GM19463 (cell line): ENCODE data around the gene RPS6KA2.

Experiments
- ATAC-seq: cut with Tn5 transposase; IDR thresholded peaks from one replicate; pipeline ENCODE4 v1.9.1; 2021; ENCODE audit warnings: mild to moderate bottlenecking, moderate library complexity; ENCODE audit not compliant: unreplicated experiment

RPS6KA2 gene

DNA sequence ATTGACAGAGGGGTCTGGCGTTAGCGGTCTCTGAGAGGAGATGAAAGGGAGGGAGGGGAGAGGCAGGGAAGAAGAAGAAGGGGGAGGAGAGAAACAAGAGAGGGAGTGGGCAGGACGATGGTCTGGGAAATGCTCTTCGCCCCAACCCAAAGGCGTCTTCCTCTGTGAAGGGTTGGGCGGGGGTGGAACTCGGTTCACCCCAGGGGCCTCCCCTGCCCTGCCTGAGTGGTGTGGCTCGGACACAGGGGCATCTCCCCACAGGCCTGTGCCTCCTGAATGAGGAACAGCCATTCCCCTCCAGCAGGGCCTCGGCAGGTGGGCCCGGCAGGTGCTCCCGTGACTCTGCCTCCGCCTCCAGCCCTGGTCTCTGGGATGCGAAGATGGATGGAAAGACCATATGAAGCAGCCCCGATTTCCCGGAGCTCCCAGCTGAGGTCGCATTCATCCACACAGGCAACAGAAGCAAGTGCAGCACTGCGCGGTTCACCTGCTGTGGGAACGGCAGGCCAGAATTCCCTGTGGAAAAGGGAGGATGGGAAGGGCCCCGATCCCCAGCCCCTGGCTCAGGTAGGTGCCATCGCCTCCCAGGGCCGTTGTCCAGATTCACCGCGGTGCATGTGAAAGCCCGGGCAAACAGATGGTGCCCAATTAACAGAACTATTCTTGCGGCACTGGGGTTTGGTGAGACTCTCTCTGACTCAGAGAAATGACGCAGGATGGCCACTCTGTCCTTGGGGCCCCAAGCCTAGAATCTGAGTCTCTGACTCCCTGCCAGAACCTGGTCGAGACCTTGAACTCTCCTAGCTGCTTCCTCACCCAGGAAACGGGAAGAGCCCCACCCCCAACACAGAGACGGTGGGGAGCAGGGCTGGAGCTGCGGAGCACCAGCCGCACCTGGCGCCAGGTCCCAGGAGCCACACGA, 29.4 kb upstream of the RPS6KA2 start:
- ATAC-seq: no peak

DNA sequence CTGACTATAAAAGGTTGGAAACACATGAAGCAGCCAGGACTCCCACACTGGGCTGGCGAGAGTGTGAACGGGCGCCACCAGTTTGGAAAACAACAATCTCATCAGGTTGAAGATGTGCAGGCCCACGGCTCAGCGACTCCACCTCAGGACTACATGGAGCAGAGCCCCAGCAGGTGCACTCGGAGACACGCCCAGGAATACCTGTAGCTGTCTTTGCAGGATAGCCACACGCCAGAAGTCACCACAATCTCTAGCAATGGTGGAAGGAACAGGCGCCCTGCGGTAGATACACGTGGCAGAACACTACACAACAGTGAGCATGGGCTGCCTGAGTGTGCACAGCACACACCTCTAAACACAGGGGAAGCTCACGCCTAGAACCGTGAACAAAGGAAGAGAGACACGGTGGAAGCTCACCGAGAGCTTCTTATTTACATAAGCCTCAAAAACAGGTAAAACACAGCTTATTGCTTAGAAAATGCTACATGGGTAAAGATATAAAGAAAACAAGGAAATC, 28.7 kb upstream of the RPS6KA2 start:
- no peak for ATAC-seq

DNA sequence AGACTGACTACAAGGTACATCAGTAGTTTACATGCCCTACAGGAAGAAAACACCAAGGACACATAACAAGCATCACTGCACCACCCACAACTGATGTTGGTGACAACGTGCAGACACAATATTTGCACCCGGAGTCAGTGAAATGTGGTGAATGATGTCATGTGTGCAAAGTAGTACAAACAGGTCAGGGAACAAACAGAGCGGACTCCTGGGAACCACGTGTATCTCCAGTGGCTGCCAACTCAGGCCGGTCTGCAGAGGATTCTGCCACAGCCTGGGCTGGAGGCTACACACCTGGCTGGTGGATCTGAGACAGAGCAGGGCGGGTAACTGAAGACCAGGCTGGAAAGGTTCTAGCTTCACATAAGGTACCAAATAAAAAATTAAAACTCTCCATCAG, 28.2 kb upstream of the RPS6KA2 start:
- ATAC-seq: no peak

DNA sequence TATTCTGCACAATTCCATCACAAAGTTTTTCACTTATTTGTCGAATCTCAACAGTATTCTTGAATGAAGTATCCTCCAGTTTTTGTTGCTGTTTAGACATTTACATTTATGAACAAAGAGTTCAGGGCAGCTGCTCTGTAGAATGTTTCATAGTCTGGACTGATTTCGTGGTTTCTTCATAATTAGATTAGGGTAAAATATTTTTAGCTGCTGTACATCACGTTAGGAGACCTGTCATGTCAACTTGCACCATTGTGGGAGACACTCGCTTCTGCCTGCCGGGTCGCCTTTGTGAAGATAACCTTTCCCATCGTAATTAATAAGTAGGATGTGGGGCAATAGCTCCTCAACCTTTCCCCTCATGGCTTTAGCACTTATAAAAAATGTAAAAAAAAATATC, 27.5 kb upstream of the RPS6KA2 start:
- ATAC-seq: no peak

DNA sequence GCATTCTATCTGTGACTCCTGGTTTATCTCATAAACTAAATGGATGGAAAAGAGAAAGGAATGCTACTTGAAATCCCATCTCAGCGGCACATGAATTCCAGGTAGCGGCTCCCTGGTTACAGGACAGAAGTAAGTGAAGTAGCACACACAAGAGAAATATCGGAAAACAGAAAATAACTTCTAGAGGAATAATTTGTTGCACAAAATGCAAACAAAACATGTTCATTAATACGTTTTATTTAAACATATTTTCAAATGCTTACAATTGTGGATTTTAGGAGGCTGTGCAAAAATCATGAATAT, 26.5 kb upstream of the RPS6KA2 start:
- ATAC-seq: no peak

DNA sequence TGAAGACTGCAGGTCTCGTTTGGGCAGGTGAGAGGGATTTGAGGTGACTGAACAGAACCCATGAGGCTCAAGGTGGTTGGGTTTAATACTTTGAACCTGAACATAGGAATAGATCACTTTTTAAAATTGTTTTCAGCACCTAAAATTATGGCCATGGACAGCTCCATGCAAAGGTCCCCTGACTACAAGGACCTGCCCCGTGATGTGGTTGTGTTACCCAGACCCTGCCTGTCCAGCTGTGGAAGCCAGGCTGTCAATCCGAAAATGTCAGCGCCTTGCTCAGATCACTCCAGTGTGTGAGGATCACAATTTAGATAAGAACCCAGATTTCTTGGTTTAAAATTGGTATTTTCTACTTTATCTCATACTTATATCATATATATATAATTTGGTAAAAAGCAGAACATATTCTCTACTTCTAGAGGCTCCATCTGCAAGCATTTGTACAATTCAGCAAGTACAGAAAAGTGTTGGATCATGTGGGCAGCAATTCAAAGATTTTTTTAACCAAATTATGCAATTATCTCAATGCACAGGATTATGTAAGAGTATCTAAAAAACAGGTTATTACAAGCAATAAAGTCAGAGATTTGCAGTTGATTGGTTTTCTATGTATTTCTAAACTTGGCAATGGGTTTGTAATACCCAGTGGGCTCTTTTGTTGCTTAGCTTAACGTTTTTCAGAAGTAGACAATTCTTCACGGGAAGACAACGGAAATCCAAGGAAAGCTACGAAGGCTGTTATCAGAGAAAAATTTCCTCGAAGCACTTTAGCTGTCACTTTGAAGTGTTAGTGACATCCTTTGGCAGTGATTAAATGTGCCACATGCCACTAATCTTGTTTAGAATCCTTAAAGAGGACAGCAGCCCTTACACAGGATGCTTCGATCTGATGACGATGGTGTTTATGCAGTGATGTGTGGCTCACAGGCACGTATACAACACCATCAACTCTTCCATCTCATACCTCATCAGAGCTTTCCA, 24.1 kb upstream of the RPS6KA2 start:
- no peak for ATAC-seq

DNA sequence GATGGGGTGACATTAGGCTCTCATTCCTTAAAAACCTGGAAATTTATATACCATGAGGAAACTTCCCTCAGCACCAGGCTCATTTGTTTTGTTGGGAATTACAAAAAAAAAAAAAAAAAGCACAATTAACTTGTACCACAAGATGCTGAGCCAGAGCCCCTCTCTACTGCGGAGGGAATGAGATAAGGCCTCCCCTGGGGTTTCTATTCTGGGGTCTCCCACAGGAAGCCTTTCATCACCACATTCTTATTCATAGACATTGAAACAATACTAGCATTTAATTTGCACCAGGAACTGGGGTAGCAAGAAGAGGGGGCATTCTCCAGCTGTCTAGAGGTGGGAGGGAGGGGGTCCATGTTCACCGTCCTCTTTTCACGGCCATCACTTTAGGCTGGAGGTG, 23.0 kb upstream of the RPS6KA2 start:
- no peak for ATAC-seq

DNA sequence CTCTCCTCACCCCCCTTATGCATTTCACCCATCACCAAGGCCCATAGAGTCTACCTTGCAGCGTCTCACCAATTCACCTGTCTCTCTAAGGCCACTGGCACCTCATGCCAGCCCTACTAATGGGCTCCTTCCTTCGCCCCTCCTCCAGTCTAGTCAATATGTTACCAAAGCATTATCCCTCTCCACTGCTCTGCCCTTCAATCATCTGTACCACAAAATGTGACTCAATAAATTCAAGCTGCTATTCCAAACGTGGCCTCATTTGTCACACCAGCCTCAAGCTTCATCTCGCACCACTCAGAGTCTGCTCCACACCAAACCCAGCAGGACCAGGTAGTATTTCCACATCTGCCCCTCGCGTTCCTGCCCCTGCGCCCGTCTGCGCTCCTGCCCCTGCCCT, 21.8 kb upstream of the RPS6KA2 start:
- no peak for ATAC-seq

DNA sequence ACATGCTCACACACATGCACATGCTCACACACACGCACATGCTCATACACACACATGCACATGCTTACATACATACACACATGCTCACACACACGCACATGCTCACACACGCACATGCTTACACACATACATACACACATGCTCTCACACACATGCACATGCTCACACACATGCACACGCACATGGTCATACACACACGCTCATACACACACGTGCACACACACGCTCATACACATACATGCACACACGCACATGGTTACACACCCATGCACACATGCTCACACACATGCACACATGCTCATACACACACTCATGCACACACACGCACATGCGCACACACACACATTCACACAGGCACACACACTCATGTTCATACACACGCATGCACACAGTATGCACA, 20.8 kb upstream of the RPS6KA2 start:
- ATAC-seq: no peak

DNA sequence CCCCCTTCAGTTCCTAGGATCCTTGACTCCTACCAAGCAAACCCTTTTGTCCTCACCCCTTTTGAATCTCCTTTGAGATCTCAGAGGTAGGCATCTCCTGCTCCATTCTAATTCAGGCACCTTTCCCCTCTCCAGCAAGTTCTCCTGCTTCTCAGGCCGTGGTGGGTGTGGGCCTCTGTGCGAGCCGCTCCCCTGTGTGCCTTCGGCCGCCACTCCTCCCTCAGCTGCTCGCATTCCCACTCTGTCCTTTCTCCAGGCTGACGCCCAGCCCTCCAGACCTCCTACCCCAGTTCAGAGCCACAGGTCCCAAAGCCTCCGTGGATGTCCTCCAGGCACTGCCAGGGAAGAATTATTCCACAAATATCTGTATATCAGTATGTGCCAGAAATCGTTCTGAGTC, 19.7 kb upstream of the RPS6KA2 start:
- ATAC-seq: no peak

DNA sequence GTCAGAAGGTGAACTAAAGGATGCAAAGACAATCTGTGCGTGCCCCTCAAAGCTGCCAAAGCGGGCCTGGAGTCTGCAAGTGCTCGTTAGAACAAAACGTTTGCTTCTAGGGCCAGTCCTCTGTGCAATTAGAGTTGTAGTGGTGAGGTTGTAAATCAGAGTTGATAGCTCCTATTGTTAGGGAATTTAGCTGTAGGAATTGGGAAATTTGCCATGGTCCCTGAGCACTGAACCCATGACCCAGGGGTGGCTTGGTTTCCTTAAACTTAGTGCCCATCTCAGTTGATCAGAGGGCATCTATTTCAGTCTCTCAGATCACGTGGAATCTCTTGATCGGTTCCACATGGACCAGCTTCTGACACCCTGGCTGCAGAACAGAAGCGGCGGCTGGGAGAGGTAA, 18.8 kb upstream of the RPS6KA2 start:
- no peak for ATAC-seq

DNA sequence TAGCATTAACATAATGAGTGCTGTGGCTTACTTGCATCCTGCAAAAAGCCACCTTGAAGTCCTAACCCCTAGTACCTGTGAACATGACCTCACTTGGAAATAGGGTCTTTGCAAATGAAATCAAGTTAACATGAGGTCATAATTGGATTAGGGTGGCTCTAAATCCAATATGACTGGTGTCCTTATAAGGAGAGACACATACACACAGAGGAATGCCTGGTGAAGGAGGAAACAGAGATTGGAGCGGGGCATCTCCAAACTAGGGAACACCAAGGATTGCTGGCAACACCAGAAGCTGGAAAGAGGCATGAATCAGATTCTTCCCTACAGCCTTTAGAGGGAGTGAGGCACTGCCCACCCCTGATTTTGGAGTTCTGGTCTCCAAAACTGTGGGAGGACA, 17.6 kb upstream of the RPS6KA2 start:
- no peak for ATAC-seq

DNA sequence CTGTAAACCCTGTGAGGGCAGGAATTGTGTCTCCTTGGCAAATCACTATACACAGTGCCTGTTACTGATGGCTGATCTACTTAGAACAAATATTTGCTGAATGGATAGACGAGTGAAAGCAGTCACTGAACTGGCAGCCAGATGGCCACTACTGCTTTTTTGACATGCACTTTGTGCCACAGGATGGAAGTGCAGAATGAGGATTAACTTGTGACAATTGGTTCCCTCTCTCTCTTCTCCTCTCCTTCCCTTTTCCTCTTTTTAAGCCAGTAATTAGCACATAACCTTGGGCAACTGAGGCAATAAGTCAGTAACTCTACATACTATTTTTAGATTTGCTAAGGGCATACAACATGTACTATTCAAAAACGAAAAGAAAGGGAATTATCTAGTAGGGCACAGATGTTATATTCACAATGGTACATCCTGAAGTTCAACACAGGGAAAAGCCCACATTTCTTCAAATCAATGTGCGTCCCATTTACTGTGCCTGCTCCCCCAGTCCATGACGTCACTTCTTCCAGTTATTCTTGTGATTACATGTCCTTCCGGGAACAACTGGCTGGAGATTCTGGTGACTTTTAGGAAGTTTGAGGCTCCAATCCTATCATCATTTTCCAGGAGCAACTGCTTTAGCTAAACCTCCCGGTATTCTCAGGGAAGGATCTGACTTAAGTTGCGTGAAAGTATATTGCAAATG, 17.0 kb upstream of the RPS6KA2 start:
- no peak for ATAC-seq

DNA sequence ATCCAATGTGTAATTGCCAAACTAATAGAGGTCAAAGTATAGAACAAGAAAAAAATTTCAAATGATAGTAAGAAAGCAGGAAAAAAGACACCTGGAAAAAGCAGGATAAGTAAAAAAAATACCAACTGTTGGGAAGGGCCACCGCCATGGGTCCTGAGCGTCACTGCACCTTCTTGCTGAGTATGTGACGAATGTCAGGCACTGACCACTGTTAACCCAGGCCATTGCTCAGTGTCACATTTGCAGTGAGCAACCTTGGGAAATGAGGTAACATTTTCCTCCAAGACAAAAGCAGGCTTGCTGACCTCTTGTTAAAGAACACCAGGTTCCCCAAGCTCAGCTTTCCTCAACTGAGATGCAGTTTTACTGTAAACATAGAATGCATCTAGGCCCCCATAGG, 15.6 kb upstream of the RPS6KA2 start:
- ATAC-seq: no peak

DNA sequence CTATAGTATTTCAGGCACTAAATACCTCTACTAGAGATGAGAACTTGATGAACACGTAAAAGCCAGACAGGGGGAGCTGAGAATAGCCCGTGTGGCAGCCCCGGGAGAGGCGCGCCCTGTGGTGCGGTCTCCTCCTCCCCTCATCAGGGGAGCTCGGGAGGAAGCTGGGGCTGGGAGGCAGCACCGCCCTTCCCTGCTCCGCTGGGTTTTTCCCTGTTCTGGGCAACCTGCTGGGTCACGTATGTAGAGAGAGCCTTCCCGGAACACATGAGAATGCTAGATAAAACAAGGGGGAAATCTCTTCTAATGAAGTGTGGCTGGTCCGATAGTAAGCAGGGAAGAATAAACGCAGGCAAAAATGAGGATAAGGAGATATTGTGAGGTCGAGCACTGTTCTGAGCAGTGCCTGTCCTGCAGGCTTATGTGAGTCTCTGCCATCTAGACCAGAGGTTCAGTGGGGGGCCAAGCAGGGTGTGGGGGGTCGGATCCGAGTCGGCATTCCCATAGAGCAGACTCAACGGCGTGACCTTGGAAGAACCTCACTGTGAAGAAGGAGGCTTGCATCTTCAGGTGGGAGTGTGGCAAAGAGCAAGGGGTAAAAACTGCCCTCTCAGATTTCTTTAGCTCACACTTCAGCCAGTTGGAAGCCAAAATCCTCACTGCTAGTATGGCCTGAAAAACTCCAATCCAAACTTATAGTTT, 13.4 kb upstream of the RPS6KA2 start:
- ATAC-seq: peak; percentile 82

DNA sequence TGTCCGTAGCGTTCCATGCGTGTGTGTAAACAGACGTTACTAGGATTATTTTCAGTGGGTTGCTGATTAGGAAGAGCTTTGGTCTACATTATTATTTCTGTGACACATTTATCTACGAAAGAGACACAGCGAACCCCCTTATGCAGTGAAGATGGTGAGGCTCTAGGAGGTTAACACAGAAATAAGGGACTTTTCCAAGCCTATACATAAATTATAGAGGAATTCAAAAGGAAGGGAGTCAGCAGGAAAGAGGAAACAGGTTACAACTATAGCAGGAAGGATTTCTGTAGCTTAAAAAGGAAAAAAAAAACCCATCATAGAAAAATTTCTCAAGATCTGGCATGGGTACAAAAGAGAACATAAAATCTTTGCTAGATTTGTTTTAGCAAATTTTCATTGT, 12.9 kb upstream of the RPS6KA2 start:
- no peak for ATAC-seq

DNA sequence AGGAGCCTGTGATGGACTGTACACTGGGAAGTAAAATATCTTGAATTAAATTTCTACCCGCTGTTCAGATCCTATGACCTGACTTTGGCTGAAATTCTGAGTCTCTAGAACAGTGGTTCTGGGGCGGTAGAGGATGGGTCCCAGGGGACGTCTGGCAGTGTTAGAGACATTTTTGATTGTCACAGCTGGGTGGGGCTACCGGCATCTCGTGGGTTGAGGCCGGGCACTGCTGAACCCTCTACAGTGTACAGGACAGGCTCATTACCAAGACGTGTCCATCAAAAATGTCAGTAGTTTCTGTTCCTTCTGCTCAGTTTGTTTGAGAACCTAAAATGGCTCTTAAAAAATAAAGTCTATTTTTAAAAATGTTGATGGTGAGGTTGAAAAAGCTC, 11.5 kb upstream of the RPS6KA2 start:
- ATAC-seq: no peak

DNA sequence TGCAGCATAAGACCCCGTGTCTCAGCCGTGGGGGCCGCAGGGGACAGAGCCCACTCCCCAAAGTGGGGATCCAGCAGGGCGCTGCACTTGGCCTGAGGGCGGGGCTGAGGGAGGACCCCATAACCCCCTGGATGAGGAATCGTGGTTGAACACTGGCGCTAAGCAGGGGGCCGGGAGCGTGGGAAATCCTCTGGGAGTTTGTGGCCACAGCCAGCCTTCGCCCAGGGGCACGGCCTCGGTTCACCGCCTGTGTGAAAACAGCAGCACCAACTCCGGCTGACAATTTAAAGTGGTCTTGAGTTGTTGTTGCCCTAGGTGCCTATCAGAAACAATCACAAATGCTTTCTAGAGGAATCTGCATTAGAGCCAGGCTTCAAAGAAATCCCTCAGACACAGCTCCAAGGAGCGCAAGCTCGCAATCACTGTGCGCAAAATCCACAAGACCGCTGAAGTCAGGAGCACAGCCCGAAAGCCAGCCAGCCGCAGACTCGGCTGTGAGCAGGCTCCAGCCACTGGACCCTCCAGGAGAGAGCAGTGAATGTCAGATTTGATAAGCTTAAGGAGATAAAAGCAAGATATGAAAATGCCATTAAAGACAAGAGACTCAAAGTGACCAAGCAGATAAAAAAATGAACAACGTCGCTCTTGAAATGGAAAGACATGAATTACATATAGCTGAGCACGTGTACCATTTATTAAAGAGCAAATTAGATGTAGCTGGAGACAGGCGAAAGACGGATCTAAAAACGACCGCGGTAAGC, 10.9 kb upstream of the RPS6KA2 start:
- ATAC-seq: no peak

DNA sequence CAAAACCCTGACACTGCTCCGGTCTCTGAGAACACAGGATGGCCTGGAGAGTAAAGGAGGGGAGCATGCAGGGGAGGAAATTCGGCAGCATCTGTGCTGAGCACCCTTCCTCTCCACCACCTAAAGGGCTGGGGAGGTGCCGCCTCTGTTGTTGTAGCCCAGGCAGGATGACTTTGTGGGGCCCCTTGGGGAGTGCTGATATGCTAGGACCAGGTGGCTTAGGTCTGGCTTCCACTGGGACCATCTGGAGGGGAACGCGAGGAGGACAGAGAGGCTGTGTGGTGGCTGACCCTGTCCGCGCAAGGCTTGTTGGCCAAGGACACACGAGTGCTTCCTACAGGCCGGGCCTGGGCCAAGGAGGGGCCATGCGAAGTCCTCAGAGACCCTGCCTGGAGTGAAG, 9.9 kb upstream of the RPS6KA2 start:
- no peak for ATAC-seq
